ENCODE measurements around the gene GLI3.

- TF ChIP-seq CTCF (conservative IDR thresholded peaks at IDR 0.05 in 1 of 2, IDR thresholded peaks at IDR 0.05 in 1 of 2; ENCODE audit: extremely low read depth in 1 of 2, insufficient read depth in 1 of 2, low read depth in 1 of 2, low read length in 2 of 2) (no peak), EZH2 (IDR thresholded peaks at IDR 0.05; ENCODE audit: borderline replicate concordance, low read length) (no peak)
Measured at GRCh38 chr7:42134276-42134876, 102.6 kb downstream of the GLI3 start.
